HepG2 (cell line): ENCODE data around the gene PRPF38B. TPM values are rescaled to one million over a fixed set of nuclear protein-coding genes. Genes with fewer than 3 reads are reported as not detected.

Experiments
- ATAC-seq: fragments of 200-7000 bp; cut with Tn5 transposase; 3 replicates; pipeline ENCODE4 v1.9.1; 2020; ENCODE audit warnings: mild to moderate bottlenecking, moderate library complexity
- BruUV-seq: library from RNA; stranded (reverse); fragments of 400-500 nt; replicated peaks from 2 replicates; lab custom pipeline; 2021; lab: Mats Ljungman, UMichigan
- CTCF ChIA-PET: fragments of 300-600 bp; formaldehyde crosslinking; extraction: SDS; loops from one replicate; lab custom pipeline; 2021; ENCODE audit warnings: low total read pairs, inconsistent platforms, low intra/inter-chr PET ratio; lab: Yijun Ruan, JAX
- POLR2A ChIA-PET: fragments of 350-600 bp; sonication (Branson Sonifier 250); formaldehyde crosslinking; loops from one replicate; lab custom pipeline; 2020; ENCODE audit warnings: antibody characterized with exemption, inconsistent platforms; lab: Yijun Ruan, JAX
- DNase-seq: peaks from one replicate; pipeline ENCODE4 v3.0.0-alpha.2; 2015; ENCODE audit warnings: low spot score
- FAIRE-seq: peaks from 3 replicates; lab custom pipeline; 2011; peaks lifted over from hg19 to GRCh38; lab: Jason Lieb, UNC
- H2AFZ ChIP-seq: one replicate; pipeline ENCODE4 v1.6.1; 2011; ENCODE audit warnings: low read length, inconsistent platforms
- H3K27ac ChIP-seq: fragments of 300-600 bp; 3 replicates; pipeline ENCODE4 v1.8.0; 2011; ENCODE audit warnings: mixed run types, mild to moderate bottlenecking, mixed read lengths, low read length, inconsistent platforms; ENCODE audit not compliant: insufficient read depth; ENCODE audit errors: extremely low read length
- H3K27me3 ChIP-seq, 2 experiments: fragments of 200-600 bp in 1 of 2; 2 replicates in 1 of 2; 3 replicates in 1 of 2; pipeline versions ENCODE4 v1.6.0 to v1.8.0; 2011; ENCODE audit warnings: low read length in 2 of 2, mild to moderate bottlenecking in 2 of 2, moderate library complexity in 2 of 2, inconsistent platforms in 1 of 2; ENCODE audit not compliant: insufficient read depth in 2 of 2, control insufficient read depth in 1 of 2
- H3K36me3 ChIP-seq, 2 experiments: fragments of 200-600 bp in 1 of 2; replicated peaks in 1 of 2; 2 replicates in 1 of 2; 3 replicates in 1 of 2; pipeline versions ENCODE4 v1.5.1 to v1.8.0; 2011; ENCODE audit warnings: low read length in 2 of 2, inconsistent platforms in 1 of 2; ENCODE audit not compliant: insufficient read depth in 2 of 2, control insufficient read depth in 1 of 2
- H3K4me1 ChIP-seq: 2 replicates; pipeline ENCODE4 v1.5.1; 2012; ENCODE audit warnings: low read length, inconsistent platforms; ENCODE audit not compliant: insufficient read depth
- H3K4me2 ChIP-seq: 2 replicates; pipeline ENCODE4 v1.6.0; 2011; ENCODE audit warnings: low read depth, low read length, inconsistent platforms
- H3K4me3 ChIP-seq, 3 experiments: fragments of 200-600 bp in 1 of 3; sonication (generic), shearing (Covaris generic) in 1 of 3; replicated peaks in 1 of 3; 2 replicates each; pipeline ENCODE4 v1.5.1; 2011 to 2016; ENCODE audit warnings: low read length in 3 of 3, inconsistent platforms in 2 of 3, low read depth in 2 of 3, mild to moderate bottlenecking in 2 of 3, control low read depth in 1 of 3, mixed read lengths in 1 of 3; ENCODE audit not compliant: insufficient read depth in 1 of 3
- H3K79me2 ChIP-seq: one replicate; pipeline ENCODE4 v1.6.1; 2011; ENCODE audit warnings: low read length, inconsistent platforms; ENCODE audit not compliant: insufficient read depth
- H3K9ac ChIP-seq: 2 replicates; pipeline ENCODE4 v1.6.0; 2011; ENCODE audit warnings: mild to moderate bottlenecking, low read depth, low read length, inconsistent platforms; ENCODE audit not compliant: insufficient read depth
- H3K9me3 ChIP-seq: 2 replicates; pipeline ENCODE4 v1.5.1; 2012; ENCODE audit warnings: mild to moderate bottlenecking, low read length
- H4K20me1 ChIP-seq: 2 replicates; pipeline ENCODE4 v1.6.0; 2011; ENCODE audit warnings: inconsistent platforms, mild to moderate bottlenecking, low read length, moderate library complexity; ENCODE audit not compliant: insufficient read depth
- BCL6 ChIP-seq: IDR thresholded peaks from 2 replicates; pipeline ENCODE4 v1.6.1; 2016; ENCODE audit warnings: missing genetic modification reagents, missing compliant biosample characterization
- FOSL2 ChIP-seq: sonication (generic); formaldehyde crosslinking; IDR thresholded peaks from 2 replicates; pipeline ENCODE4 v1.4.0; 2020; ENCODE audit warnings: missing genetic modification reagents
- FOXA3 ChIP-seq: IDR thresholded peaks from 2 replicates; pipeline ENCODE4 v1.6.1; 2016; ENCODE audit warnings: missing genetic modification reagents, missing compliant biosample characterization
- FOXK2 ChIP-seq: fragments of 450-650 bp; IDR thresholded peaks from 2 replicates; pipeline ENCODE4 v1.6.1; 2016
- HDAC1 ChIP-seq: sonication (generic); formaldehyde crosslinking; IDR thresholded peaks from 2 replicates; pipeline ENCODE4 v1.5.1; 2020; ENCODE audit warnings: mild to moderate bottlenecking, missing genetic modification reagents
- HNF4A ChIP-seq: sonication (generic); formaldehyde crosslinking; IDR thresholded peaks from 2 replicates; pipeline ENCODE4 v1.4.0; 2020; ENCODE audit warnings: missing genetic modification reagents
- IKZF1 ChIP-seq: fragments of 450-650 bp; IDR thresholded peaks from 2 replicates; pipeline ENCODE4 v1.7.1; 2016
- JARID2 ChIP-seq: sonication (generic); formaldehyde crosslinking; IDR thresholded peaks from 2 replicates; pipeline ENCODE4 v1.8.1; 2023; ENCODE audit warnings: missing genetic modification reagents, inconsistent platforms; ENCODE audit not compliant: insufficient replicate concordance
- KDM3A ChIP-seq: IDR thresholded peaks from 2 replicates; pipeline ENCODE4 v1.6.1; 2018; ENCODE audit warnings: low read depth, missing compliant biosample characterization
- KLF12 ChIP-seq: sonication (generic); formaldehyde crosslinking; IDR thresholded peaks from 2 replicates; pipeline ENCODE4 v1.4.0; 2020; ENCODE audit warnings: missing genetic modification reagents, borderline replicate concordance
- NCOA1 ChIP-seq: sonication (generic); formaldehyde crosslinking; IDR thresholded peaks from 2 replicates; pipeline ENCODE4 v1.9.0; 2021; ENCODE audit warnings: missing genetic modification reagents
- NCOA2 ChIP-seq: sonication (generic); formaldehyde crosslinking; IDR thresholded peaks from 2 replicates; pipeline ENCODE4 v1.8.0; 2022; ENCODE audit warnings: inconsistent platforms
- RBFOX2 ChIP-seq: fragments of 200-400 bp; formaldehyde crosslinking; IDR thresholded peaks from 2 replicates; pipeline ENCODE4 v1.6.1; 2017; ENCODE audit warnings: low read depth, mild to moderate bottlenecking, low read length
- ZBTB38 ChIP-seq: sonication (generic); formaldehyde crosslinking; IDR thresholded peaks from 2 replicates; pipeline ENCODE4 v1.5.1; 2020; ENCODE audit warnings: mild to moderate bottlenecking, missing genetic modification reagents
- ZIK1 ChIP-seq: sonication (generic); formaldehyde crosslinking; IDR thresholded peaks from 2 replicates; pipeline ENCODE4 v1.5.0; 2020; ENCODE audit warnings: mild to moderate bottlenecking, low read depth, missing genetic modification reagents, borderline replicate concordance
- ZNF354B ChIP-seq: sonication (generic); formaldehyde crosslinking; IDR thresholded peaks from 2 replicates; pipeline ENCODE4 v1.8.0; 2022; ENCODE audit warnings: mild to moderate bottlenecking, missing genetic modification reagents
- ZNF576 ChIP-seq: sonication (generic); formaldehyde crosslinking; IDR thresholded peaks from 2 replicates; pipeline ENCODE4 v1.4.0; 2020; ENCODE audit warnings: mild to moderate bottlenecking, missing genetic modification reagents
- ZNF674 ChIP-seq: sonication (generic); formaldehyde crosslinking; IDR thresholded peaks from 2 replicates; pipeline ENCODE4 v1.5.0; 2020; ENCODE audit warnings: low read depth, mild to moderate bottlenecking, missing genetic modification reagents
- ZNF780A ChIP-seq: sonication (generic); formaldehyde crosslinking; IDR thresholded peaks from 2 replicates; pipeline ENCODE4 v1.8.0; 2022; ENCODE audit warnings: mild to moderate bottlenecking, missing genetic modification reagents, moderate library complexity
- ZNF879 ChIP-seq: sonication (generic); formaldehyde crosslinking; IDR thresholded peaks from 2 replicates; pipeline ENCODE4 v1.8.1; 2023; ENCODE audit warnings: missing genetic modification reagents
- WGBS: methylation state at CpG from one replicate; pipeline ENCODE4 v1.1.6; 2017; ENCODE audit warnings: low lambda C conversion rate; 5-methylcytosine and 5-hydroxymethylcytosine counted together
- in situ Hi-C: cut with HindIII; loops from 2 replicates; pipeline ENCODE4 v1.10.0; 2017; ENCODE audit warnings: low pct_unique_long_range_greater_than_20kb; ENCODE audit not compliant: extremely low pct_ligation_motif_present
- intact Hi-C: fragments of 100-400 bp; cut with micrococcal nuclease; formaldehyde crosslinking; loops from one replicate; pipeline ENCODE4 v1.10.0; 2022; ENCODE audit not compliant: unreplicated experiment
- polyA plus RNA-seq, 8 experiments: library from polyadenylated mRNA; depleted of rRNA in 3 of 8; stranded (reverse) in 7 of 8; unstranded in 1 of 8; fragments of >200 nt; fragmentation: Illumina TruSeq in 4 of 8; extraction: Trizol in 4 of 8; gene quantifications; 2 replicates each; pipeline versions ENCODE4 v1.2.1 to v1.2.3, GENCODE V29; 2011 to 2016; ENCODE audit warnings: low read depth in 4 of 8, missing spikeins in 1 of 8, mixed read lengths in 1 of 8; ENCODE audit not compliant: insufficient read depth in 1 of 8
- total RNA-seq, 5 experiments: library from RNA; depleted of rRNA; stranded (reverse); fragments of >200 nt; fragmentation: Illumina TruSeq; extraction: Trizol; gene quantifications; 2 replicates each; pipeline ENCODE4 v1.2.3, GENCODE V29; 2016; ENCODE audit warnings: low read depth in 1 of 5

PRPF38B gene
- total and polyA plus RNA-seq, 2 of the 13 experiments (the other 11 are each of a cell fraction or from before 2014, with no cell fraction given), result 25.7 to 29.7 TPM

GRCh38 chr1:108665067-108665466 is 27.0 kb upstream of the PRPF38B start:
- intact Hi-C loops, result no loop called here
- H2AFZ ChIP-seq, result no peak overlapping the region
- H3K9ac ChIP-seq, result no peak overlapping the region
- H3K27ac ChIP-seq, result no peak overlapping the region
- H3K4me3 ChIP-seq, result no peak overlapping the region
- no peaks in the 10 kb centered on the region for H4K20me1 ChIP-seq
- no peaks in the 10 kb centered on the region for H3K9me3 ChIP-seq
- FAIRE-seq (no peak), ATAC-seq (no peak), DNase-seq (no peak)
- H3K36me3 ChIP-seq, result no peaks in the 10 kb centered on the region
- in situ Hi-C loops, result no loop called here
- 3% methylated on average over 2 of the region's 2 CpGs for WGBS
- BruUV-seq, result no TSS peak
- H3K4me1 ChIP-seq, result no peaks in the 10 kb centered on the region
- POLR2A ChIA-PET, result no interaction called here
- TF ChIP-seq ZNF879 (CRISPR knock-in tag), result no peak
- TF ChIP-seq JARID2 (CRISPR knock-in tag), result no peak
- TF ChIP-seq FOXA3 (CRISPR knock-in tag), result no peak
- no peak for TF ChIP-seq RBFOX2
- TF ChIP-seq FOSL2 (CRISPR knock-in tag), result no peak
- no peak for TF ChIP-seq ZNF674 (CRISPR knock-in tag)
- no peak for TF ChIP-seq KDM3A (CRISPR knock-in tag)
- no peak for TF ChIP-seq BCL6 (CRISPR knock-in tag)
- TF ChIP-seq FOXK2, result no peak
- TF ChIP-seq NCOA1, result no peak
- no peak for TF ChIP-seq HNF4A
- no peak for TF ChIP-seq HDAC1
- TF ChIP-seq KLF12, result no peak
- TF ChIP-seq IKZF1, result no peak
- no peak for TF ChIP-seq ZBTB38 (CRISPR knock-in tag)
- no peak for TF ChIP-seq NCOA2 (CRISPR knock-in tag)
- no peak for TF ChIP-seq ZNF354B (CRISPR knock-in tag)
- TF ChIP-seq ZNF780A (CRISPR knock-in tag), result no peak
- TF ChIP-seq ZNF576, result no peak
- TF ChIP-seq ZIK1 (CRISPR knock-in tag), result no peak
- no peaks in the 10 kb centered on the region for H3K79me2 ChIP-seq
- CTCF ChIA-PET, result no interaction called here
- no peak overlapping the region for H3K4me2 ChIP-seq
- no peaks in the 10 kb centered on the region for H3K27me3 ChIP-seq
